ENCODE results near the gene GGTLC2.

Gene GGTLC2

DNA sequence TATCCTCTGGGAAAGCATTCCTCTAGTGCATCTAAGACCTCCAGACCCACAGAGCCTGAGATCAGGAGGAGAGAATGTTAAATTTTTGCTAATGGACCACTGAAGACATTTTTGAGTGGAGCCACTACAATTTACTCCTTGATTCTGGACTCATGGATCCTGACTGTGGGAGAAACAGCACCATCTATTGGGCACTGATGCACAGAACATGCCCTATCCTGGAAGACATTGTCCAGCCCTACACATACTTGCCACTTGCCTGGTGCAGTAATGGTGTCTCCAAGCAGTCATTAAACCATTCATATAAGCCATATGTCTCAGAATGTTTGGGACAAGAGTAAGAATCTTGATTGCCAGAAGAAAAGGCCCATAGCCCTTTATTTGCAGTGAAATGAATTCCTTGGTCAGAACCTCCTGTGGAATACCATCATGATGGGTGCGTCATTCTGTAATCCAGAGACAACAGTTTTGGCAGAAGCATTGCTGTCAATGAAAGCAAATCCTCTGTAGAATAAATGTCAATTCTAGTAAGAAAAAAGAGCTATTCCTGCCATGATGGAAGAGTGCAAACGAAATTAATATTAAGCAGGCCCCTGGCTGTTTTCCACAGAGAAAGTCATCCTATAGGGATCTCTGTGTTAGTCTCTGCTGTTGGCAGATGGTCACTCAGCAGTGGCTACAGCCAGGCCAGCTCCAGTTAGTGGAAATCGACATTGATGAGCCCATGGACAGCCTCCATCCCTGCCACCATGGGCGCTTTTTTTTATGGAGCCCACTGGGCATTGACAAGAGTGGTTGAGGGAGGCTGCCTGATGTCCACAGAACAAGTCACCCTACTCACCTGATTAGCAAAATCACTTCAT lies 43.5 kb downstream of the GGTLC2 start:
- FAIRE-seq (peak; percentile 95), DNase-seq (ENCODE audit: extremely low spot score, insufficient read length, low read depth) (no peak)

DNA sequence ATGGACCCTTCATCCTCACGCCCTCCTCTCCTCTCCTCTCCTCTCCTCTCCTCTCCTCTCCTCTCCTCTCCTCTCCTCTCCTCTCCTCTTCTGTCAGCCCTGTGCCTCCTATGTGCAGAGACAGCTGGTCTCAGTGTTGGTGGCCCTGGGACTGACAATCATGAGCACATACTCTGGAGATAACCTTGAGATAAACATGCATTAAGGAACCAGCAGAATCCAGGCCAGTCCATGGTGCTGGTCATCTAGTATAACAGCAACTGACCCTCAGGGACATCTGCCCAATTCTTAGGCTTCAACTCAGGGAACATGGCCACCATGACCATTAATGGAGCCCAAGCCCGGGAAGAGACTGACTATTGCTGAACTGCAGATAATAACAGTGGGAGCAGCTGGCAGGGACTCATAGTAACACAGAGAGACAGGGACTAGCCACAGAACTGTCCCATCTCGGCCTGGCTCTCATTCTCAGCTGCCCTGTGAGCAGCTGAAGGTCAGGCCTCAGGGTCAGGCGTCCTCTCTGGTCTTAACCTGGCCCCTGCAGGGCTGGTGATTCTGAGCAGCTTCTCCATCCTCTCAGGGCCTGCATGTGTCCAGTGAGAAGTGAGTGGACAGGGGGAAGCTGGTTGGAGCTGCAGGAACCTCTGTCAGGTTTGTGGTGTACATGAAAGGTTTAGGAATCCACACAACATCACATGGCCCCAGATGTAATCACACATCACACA lies 45.4 kb downstream of the GGTLC2 start:
- DNase-seq (ENCODE audit: extremely low spot score, insufficient read length, low read depth) (no peak), FAIRE-seq (no peak)

DNA sequence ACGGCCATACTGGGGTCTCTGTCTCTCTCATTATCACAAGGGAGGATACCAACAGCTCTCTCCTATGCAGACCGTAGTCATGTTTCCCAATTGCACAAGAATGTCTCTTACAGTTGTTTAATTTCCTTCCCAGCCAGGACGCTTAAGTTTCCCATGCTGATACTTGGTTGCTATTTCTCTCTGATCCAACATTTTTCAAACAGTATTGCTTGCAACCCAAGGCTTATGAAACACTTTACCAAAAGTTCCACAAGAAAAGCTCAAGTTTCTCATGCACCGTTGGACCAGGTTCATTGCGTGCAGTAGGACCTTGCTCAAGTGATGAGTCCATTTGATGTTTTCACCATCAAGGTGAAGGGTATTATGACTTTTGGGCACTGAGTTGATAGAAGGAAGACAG lies 46.6 kb downstream of the GGTLC2 start:
- no peak for DNase-seq (ENCODE audit: extremely low spot score, insufficient read length, low read depth)
- no peak for FAIRE-seq

DNA sequence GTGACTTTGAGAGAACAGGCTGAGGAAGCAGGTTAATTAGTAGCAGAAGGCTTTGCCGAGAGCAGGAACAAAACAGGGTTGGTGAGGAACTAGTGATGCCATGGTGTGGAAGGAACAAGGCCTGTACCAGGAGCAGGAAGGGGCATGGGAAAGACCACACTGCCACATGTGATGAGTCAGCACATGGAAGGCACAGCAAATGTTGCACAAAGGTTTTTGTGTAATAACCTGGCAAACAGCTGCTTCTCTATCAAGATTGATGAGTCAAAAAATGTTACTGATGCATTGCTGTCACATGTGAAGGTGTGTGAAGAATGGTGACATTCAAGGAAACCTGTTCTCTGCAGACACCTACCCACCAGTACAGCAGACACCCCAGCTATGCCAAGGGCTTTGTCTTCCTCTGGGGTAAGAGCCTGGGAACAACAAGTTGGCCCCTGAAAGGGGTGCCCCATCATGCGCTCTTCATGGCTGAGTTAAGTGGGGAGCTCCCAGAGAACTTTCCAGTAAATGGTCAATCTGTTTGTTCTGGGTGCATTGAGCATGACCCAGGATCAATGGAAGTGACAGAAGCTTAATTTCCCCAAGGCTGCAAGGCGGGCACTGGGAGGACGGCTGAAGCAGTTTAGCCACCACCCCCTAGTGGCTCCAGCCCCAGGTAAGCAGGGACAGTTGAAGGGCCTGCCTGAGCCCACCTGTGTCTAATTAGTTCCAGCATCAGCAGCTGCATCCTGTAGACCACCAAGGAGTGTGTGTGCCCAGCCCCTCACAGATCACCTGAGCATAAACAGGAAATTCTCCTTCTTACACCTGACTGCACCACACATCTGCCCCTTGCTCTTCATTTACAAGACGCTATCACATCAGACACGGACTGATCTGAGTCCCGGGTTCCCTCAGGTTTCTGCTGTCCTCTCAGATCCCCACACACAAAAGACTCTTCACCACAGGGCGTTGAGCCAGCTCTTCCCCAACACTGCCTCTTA lies 47.6 kb downstream of the GGTLC2 start:
- no peak for DNase-seq (ENCODE audit: extremely low spot score, insufficient read length, low read depth)
- no peak for FAIRE-seq

DNA sequence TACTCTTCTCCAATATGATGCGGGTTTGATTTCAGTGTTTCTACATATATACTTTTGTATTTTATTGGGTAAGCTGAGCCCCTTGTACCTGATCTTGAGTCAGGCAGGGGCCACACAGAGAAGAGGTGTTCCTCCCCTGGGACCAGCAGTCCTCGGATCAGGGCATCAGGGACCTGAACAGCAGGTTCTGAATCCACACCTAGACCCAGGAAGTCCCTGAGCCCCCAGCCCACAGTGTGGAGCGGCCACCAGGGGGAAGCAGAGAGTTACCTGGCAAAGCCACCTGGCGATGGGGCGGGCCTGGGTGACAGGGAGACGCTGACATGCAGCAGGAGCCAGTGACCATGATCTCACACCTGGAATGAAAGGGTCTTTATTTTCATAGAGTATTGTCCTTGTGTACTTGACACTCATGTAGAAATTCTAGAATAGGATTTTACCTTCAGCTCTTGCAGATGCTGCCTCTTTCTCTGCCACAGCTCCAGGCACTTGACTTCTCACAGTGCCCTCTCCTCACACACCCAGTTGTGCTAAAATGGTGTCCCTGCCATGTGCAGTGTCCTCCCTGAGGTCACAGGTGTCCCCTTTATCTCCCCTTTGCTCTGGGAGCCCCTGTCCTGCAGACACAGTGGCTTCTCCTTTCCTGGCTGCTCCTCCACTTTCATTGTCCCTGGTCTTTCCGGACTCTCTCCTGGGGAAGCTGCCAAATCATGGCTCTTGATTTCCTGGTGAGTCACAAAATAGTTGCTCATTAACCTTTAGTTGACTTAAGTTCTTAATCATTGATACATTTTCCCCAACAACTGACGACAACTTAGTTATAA lies 48.5 kb downstream of the GGTLC2 start:
- FAIRE-seq: no peak
- DNase-seq (ENCODE audit: extremely low spot score, insufficient read length, low read depth): peak; percentile 29

DNA sequence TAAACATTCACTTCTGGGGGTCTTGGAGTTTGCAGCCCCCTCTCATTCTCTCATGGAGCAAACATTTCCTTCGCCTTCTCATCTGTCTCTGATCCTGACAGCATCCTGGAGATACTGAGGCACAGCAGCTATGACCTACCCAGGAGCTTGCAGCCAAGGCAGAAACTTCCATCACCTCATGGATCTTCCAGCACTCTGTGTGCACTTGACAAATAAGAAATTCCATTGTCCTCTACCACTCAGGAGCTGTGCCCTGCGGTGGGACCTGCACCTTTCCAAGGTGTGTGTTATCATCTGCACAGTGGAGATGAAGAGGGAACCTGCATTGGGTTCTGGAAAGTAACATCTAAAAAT lies 49.1 kb downstream of the GGTLC2 start:
- FAIRE-seq (no peak), DNase-seq (ENCODE audit: extremely low spot score, insufficient read length, low read depth) (no peak)

DNA sequence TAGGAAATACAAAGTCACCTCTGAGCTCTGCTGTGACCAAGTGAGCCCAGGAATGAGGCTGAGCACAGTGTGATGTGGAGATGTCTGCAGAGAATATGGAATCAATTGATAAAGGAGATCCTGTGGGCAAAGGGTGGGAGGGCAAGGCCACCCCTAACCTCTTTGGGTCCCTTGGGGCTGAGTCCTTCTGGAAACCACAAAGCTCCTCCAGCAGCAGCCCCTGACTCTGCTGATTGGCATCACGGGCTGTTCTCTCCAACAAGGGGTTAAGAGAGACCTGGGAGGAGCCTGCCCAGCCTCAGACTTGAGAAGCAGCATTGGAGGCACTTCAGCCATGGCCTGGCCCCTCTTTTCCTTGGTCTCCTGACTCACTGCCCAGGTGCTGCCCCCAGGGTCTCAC lies 49.7 kb downstream of the GGTLC2 start:
- FAIRE-seq (no peak), DNase-seq (ENCODE audit: extremely low spot score, insufficient read length, low read depth) (no peak)

DNA sequence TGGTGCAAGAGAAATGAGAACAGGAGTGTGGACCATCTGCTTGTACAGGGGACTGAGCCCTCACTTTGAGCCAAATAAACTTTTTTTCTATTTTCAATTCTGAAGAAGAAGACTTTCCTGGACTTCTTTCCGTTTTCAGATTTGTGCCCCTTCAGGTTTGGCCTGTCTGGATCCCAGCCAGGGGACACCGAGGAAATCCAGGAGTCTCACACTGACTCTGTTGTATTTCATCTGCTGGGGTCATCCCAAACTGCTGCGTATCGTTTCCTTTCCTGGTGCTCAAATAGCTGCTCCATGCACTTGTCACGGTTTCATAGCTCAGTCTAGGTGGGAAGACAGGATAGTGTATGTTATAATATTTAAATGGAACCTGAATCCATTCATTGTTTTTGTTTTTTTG lies 51.7 kb downstream of the GGTLC2 start:
- no peak for DNase-seq (ENCODE audit: extremely low spot score, insufficient read length, low read depth)
- FAIRE-seq: no peak

Measured in GM18507 (cell line).